ENCODE results near the gene STX11.

The STX11 gene

GRCh38 chr6:144143878-144144277 lies 6.4 kb upstream of the STX11 start:
- no peak for DNase-seq

GRCh38 chr6:144144996-144145395 lies 5.3 kb upstream of the STX11 start:
- no peak for DNase-seq

GRCh38 chr6:144145541-144145940 lies 4.8 kb upstream of the STX11 start:
- DNase-seq = no peak

- no peak for DNase-seq
These were observed 1.4 kb upstream of the STX11 start for GRCh38 chr6:144148886-144149285.

GRCh38 chr6:144149558-144149893 lies 791 bp upstream of the STX11 start:
- no peak for DNase-seq

- peak; percentile 59 for DNase-seq
These were observed 667 bp downstream of the STX11 start for GRCh38 chr6:144150710-144151657.

GRCh38 chr6:144152334-144152900 lies 2.1 kb downstream of the STX11 start:
- DNase-seq = no peak

- no peak for DNase-seq
These were observed 2.9 kb downstream of the STX11 start for GRCh38 chr6:144153260-144153659.

- DNase-seq = no peak
These were observed 3.7 kb downstream of the STX11 start for GRCh38 chr6:144153971-144154370.

GRCh38 chr6:144155529-144155928 lies 5.2 kb downstream of the STX11 start:
- DNase-seq = no peak

- no peak for DNase-seq
These were observed 6.0 kb downstream of the STX11 start for GRCh38 chr6:144156338-144156737.

GRCh38 chr6:144156991-144157390 lies 6.7 kb downstream of the STX11 start:
- DNase-seq = no peak

- no peak for DNase-seq
These were observed 7.8 kb downstream of the STX11 start for GRCh38 chr6:144158133-144158532.

- no peak for DNase-seq
These were observed 8.9 kb downstream of the STX11 start for GRCh38 chr6:144159223-144159622.

GRCh38 chr6:144159742-144160141 lies 9.4 kb downstream of the STX11 start:
- DNase-seq = no peak

GRCh38 chr6:144160431-144161005 lies 10.2 kb downstream of the STX11 start:
- no peak for DNase-seq

- DNase-seq = no peak
These were observed 11.7 kb downstream of the STX11 start for GRCh38 chr6:144161975-144162374.

- no peak for DNase-seq
These were observed 12.7 kb downstream of the STX11 start for GRCh38 chr6:144162977-144163376.

- DNase-seq = no peak
These were observed 15.5 kb downstream of the STX11 start for GRCh38 chr6:144165784-144166183.

GRCh38 chr6:144170044-144170443 lies 19.7 kb downstream of the STX11 start:
- no peak for DNase-seq

- DNase-seq = no peak
These were observed 21.1 kb downstream of the STX11 start for GRCh38 chr6:144171406-144171805.

GRCh38 chr6:144174006-144174405 lies 23.7 kb downstream of the STX11 start:
- DNase-seq = no peak

GRCh38 chr6:144176043-144176442 lies 25.7 kb downstream of the STX11 start:
- DNase-seq = no peak

GRCh38 chr6:144177726-144178125 lies 27.4 kb downstream of the STX11 start:
- DNase-seq = no peak

Data from RPMI8226 (cell line).